HG03469 (cell line): ENCODE data around the gene RCOR1.
"Not testable (repeated sequence)": the region's sequence is repeated elsewhere in the genome, so short reads cannot be mapped to it uniquely, and the experiment has no call there.

Experiments
- ATAC-seq: cut with Tn5 transposase; IDR thresholded peaks from one replicate; pipeline ENCODE4 v1.9.1; 2021; ENCODE audit warnings: mild to moderate bottlenecking, moderate library complexity, moderate number of reproducible peaks; ENCODE audit not compliant: unreplicated experiment

The RCOR1 gene

DNA sequence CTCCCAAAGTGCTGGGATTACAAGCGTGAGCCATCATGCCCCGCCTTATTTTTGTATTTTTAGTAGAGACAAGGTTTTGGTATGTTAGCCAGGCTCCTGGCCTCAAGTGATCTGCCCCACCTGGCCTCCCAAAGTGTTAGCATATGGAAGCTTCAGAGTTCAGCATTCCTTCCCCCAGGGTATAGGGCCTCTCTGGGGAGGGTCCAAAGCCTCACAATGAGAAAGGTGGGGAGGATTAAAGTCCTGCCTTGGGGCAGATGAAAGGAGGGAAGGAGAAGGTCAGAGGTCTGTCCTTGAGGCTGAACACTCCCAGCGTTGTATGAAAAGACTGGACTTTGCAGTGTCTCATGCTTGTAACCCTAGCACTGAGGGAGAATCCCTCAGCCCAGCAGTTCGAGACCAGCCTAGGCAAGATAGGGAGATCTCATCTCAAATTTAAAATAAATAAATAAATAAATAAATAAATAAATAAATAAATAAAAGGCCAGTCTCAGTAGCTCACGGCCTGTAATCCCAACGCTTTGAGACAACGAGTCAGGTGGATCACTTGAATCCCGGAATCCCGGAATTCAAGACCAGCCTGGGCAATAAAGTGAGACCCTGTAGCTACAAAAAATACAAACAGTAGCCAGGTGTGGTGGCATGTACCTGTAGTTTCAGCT lies 22.0 kb upstream of the RCOR1 start:
- ATAC-seq, result no peak

DNA sequence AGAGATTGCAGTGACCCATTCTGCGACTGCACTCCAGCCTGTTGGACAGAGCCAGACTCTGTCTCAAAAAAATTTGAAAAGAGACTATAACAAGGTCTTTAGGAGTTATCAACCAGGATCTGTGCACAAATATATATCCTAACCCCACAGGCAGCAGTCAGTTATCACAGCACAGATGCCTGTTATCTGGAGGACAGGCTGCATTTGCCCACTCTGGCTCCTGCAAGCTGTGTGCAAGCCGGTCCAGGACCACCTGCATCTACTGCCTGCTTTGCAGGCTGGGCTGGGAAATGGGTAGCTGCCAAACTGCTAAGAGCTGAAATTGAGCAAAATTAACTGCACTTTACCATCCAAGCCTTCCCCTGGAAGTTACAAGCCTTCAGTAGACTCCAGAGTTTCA lies 21.4 kb upstream of the RCOR1 start:
- ATAC-seq, result no peak

DNA sequence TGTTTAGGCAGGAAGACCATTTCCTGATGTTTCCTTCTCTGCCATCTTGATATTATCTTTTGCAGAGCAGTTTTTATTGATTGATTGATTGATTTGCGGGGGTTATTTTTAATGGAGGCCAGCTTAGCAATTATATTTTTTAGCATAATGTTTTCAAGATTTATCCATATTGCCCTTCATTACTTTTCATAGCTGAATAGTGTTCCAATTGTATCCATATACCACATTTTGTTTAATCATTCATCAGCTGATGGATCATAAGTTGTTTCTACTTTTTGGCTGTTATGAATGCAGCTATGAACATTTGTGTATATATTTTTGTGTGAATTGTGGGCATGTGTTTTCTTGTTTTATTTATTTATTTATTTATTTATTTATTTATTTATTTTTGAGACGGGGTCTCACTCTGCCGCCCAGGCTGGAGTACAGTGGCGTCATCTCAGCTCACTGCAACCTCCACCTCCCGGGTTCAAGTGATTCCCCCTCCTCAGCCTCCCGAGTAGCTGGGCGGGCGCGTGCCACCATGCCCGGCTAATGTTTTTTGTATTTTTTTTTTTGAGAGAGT lies 20.9 kb upstream of the RCOR1 start:
- no peak for ATAC-seq

DNA sequence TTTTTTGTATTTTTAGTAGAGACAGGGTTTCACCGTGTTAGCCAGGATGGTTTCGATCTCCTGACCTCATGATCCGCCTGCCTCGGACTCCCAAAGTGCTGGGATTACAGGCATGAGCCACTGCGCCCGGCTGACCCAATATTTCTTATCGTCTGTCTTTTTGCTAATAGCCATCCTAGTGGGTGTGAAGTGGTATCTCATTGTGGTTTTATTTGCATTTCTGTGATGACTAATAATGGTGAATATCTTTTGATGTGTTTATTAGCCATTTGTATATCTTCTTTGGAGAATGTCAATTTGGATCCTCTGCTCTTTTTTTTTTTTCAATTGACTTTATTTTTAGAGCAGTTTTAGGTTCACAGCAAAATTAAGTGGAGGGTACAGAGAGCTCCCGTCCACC lies 19.3 kb upstream of the RCOR1 start:
- ATAC-seq, result not testable (repeated sequence)

DNA sequence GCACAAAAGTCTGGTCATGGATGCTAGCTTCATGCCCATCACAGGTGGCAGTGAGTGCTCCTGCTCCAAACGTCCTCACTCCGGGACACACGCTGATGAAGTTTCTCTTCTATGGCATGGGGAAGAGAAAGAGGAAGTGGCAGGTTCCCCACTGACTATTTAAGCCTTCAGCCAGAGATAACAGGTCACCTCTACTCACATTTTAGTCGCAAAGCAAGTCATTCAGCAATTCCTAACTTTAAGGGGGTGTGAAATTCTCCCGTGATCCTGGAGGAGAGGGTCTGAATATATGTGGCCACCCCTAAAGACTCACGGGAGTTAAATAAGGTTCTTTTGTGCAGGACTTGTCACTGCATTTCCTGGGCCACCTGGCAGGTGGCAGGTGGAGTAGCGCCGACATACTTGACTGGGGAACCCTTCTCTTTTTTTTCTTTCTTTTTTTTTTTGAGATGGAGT lies 18.8 kb upstream of the RCOR1 start:
- no peak for ATAC-seq

DNA sequence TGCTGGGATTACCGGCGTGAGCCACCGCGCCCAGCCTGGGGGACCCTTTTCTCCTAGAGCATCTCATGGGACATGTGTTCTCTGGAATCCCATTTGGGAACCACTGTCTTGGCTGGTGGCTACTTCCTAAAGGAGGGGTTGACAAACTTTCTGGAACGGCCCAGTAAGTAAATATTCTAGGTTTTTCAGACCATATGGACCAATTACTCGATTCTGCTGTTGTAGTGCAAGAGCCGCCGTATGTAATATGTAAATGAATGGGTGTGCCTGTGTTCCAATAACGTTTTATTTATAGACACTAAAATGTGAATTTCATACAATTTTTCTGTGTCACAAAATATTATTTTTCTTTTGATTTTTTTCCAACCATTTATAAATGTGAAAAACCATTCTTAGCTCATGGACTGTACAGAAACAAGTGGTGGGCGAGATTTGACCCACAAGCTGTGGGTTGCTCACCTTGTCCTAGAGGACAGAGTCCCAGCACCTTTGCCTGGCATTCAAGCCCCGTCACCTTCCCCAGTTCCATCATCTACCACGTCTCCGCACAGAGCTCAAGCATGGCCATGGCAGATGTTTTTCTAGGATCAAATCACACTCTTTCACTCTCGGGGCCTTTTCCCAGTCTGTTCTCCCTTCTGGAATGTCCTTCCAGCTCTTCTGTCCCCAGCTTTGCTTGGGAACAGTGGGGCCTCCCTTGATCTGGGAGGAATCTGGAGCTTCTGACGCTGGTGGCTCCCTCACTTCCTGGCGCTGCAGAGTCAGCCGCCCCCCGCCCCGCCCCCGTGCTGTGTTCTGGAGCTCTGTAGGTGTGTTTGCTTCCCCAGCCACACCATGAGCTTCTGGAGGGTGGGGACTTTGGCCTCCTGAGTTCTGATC lies 17.9 kb upstream of the RCOR1 start:
- no peak for ATAC-seq

DNA sequence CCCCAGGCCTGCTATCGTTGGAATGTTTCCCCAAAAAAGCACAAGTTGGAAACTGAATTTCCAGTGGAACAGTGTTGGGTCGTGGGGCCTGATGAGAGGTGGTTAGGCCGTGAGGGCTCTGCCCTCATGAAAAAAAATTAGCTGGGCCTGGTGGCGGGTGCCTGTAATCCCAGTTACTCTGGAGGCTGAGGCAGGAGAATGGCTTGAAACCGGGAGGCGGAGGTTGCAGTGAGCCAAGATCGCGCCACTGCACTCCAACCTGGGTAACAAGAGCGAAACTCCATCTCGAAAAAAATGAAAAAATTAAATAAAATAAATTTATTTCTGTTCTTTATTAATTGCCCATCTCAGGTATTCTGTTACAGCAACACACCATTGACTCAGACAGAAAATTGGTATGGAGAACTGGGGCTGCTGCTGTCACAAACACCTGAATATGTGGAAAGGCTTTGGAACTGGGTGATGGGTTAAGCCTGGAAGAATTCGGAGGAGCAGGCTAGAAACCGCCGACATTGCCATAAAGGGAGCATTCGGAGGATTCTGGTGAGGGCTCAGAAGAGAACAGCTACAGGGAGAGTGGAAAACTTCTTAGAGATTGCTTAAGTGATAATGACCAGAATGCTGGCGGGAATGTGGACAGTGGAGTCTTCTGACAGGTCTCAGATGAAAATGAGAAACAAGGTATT lies 17.1 kb upstream of the RCOR1 start:
- ATAC-seq, result no peak

DNA sequence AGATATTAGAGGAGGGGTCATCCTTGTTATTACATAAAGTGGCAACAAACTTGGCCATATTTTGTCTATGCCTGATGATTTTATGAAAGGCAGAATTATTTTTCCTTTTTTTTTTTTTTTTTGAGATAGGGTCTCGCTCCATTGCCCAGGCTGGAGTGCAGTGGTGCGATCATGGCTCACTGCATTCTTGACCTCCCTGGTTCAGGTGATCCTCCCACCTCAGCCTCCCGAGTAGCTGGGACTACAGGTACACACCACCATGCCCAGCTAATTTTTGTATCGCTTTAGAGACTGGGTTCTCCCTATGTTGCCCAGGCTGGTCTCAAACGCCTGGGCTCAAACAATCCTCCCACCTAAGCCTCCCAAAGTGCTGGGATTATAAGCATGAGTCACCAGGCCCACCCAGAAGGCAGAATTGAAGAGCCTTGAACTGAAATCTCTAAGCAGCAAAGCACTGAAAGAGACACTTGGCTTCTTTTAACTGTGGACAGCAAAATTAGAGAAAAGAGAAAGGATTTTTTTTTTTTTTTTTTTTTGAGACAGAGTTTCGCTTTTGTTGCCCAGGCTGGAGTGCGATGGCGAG lies 16.5 kb upstream of the RCOR1 start:
- not testable (repeated sequence) for ATAC-seq

DNA sequence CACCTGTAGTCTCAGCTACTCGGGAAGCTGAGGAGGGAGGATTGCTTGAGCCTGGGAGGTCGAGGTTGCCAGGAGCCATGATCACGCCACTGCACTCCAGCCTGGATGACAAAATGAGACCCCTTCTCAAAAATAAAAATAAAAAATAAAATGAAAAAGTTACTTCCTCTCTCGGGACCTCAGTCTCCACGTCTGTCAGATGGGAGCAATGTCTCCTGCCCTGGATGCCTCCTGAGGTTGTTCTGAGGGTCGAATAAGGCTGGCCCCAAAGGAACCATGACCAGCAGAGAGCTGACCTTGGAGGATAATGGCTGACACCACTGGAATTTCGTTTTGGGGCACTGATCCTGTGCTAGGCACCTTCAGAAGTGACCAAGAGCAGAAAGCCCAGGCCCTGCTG lies 13.6 kb upstream of the RCOR1 start:
- no peak for ATAC-seq

DNA sequence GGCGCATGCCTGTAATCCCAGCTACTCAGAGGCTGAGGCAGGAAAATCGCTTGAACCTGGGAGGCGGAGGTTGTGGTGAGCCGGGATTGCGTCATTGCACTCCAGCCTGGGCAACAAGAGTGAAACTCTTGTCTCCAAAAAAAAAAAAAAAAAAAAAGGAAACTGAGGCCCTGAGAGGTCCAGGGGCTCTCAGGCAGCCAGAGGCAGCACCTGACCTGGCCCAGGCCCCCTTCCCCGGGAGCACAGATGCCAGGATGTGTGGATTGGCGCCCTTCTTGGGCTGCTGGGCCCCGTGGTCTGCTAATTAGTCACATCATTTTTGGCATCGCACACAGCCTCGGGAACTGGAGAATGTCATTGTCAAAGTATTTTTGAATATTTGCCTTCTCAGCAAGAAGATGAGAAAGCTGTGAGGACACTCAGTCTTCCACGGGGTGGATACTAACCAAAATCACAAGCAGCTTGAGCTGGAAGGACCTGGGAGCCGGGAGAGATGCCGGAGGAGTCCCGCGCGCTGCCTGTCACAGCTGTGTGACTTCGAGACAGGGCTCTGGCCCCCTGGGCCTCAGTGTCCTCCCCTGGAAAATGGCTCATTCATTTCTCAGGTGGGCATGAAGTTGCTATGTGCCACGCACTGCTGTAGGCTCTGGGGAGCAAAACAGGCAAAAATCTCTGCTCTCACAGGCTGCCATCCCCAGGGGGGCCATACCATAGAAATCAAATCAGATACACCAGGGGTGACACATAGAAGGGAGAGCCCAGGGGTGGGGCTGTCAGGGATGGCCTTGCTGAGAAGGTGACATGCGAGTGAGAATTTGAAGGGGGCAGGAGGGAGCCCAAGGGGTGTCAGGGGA lies 12.5 kb upstream of the RCOR1 start:
- no peak for ATAC-seq

DNA sequence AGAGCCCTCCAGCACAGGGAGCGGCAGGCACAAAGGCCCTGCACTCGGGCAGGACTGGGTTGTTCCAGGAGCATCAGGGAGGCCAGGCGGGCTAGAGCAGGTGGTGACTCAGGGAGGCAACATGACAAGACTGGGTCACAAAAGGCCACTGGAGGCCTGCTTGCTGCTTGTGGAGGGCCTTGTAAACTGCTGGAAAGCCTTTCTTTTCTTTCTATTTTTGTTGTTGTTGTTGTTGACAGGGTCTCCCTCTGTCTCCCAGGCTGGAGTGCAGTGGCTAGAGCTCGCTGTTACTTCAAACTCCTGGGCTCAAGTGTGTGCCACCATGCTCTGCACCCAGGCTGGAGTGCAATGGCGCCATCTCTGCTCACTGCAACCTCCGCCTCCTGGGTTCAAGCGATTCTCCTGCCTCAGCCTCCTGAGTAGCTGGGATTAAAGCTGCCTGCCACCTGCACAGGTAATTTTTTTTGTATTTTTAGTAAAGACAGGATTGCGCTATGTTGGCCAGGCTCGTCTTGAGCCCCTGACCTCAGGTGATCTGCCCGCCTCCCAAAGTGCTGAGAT lies 11.8 kb upstream of the RCOR1 start:
- ATAC-seq, result no peak

DNA sequence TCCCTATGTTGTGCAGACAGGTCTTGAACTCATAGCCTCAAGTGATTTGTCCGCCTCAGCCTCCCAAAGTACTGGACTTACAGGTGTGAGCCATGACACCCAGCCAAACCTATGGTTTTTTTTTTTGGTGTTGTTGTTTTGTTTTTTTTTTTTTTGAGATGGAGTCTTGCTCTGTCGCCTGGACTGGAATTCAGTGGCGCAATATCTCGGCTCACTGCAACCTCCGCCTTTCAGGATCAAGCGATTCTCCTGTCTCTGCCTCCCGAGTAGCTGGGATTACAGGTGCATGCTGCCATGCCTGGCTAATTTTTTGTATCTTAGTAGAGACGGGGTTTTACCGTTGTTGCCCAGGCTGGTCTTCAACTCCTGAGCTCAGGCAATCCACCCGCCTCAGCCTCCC lies 11.3 kb upstream of the RCOR1 start:
- no peak for ATAC-seq

DNA sequence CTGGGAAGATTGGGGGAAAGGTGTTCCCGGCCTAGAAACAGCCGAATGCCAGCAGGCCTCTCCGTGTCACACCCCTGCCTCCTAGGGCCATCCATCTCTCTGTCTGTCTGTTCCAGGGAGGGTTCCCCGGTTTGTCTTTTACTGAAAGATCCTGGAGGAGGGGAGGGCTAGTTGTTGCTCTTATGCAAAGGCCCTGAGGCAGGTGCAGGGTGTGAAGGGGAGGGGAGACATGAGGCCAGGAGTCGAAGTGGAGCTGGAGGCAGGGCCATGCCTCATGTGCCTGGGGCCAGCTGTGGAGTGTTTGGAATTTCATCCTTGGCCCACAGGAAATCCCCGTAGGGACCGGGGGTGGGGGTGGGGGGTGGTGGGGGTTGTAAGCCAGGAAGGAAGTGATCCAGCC lies 8.7 kb upstream of the RCOR1 start:
- no peak for ATAC-seq

DNA sequence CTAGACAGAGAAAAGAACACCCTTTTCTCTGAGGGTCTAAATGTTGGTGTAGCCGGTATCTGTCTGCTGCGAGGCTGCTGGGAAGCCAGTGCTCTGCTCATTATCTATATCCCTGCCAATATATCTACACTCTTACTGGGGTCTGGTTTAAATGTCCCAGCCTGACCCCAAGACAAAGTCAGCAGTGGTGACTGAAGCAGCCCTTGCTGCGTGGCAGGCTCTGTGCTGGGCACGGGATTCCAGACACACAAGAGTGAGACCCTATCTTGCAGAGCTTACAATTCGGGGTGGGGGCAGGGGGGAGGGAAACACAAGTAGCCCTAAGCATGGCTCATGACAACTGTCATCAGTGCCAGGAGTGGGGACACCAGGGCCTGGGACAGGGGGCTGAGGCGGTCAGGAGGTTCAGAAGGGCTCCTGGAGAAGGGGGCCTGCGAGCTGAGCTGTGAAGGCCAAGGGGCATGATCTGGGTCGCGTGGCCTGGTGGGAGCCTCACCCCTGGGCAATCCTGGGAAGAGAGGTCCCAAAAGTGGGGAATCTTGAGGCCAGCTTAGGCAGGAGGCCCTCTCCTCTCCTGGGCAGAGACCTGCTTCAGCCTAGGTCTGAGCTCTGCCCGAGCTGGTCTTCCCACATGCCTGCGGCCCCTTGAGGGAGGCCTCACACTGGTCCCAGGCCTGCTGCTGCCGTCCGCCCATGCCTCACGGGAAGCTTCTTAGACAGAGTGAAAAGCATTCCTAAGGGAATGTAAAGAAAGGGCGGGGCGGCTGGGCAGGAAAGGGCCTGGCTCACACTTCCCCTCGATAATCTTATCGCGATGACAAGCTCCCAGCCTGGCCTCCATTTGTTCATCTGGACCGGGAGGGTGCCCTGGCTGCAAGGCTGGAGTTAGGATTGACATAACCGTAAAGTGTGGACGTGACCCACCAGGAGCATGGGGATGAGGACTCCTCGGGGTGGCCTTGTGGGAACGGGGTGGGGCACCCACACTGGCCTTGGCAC lies 7.3 kb upstream of the RCOR1 start:
- no peak for ATAC-seq

DNA sequence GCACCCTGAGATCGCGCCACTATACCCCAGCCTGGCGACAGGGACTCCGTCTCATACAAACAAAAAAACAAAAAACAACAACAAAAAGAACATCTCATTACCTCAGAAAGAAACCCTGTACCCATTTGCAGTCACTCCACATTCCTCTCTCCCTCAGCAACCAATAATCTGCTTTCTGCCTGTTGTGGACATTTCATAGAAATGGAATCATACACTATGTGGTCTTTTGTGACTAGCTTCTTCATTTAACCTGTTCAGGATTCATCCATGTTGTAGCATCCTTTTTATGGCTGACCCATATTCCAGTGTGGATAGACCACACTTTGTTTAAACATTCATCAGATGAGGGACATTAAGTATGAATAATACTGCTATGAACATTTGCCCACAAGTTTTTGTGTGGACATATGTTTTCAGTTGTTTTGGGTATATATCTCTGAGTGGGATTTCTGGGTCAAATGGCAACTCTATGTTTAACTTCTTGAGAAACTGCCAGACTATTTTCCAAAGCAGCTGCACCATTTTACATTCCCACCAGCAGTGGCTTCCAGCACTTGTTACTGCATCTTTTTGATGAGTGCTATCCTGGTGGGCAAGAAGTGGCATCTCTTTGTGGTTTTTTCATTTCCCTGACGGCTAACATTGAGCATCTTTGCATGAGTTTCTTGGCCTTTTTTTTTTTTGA lies 5.9 kb upstream of the RCOR1 start:
- ATAC-seq, result no peak

DNA sequence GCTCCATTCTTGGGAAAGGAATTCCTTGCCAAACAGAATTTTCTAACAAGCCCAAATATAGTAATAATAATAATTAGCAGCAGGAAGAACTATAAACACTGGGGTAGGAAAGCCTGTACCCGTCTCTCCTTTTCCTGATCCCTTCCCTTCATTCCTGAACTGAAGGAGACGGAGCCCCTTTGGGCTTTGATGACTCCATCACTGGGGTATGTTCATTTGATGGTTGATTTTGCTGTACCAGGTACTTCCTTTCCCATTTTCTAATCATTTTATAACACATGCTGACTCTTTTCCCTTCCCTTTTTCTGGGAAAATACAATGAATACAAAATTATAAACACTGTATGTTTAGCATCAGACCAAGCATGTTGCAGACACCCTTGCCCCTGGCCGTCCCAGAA lies 3.6 kb upstream of the RCOR1 start:
- ATAC-seq, result no peak

DNA sequence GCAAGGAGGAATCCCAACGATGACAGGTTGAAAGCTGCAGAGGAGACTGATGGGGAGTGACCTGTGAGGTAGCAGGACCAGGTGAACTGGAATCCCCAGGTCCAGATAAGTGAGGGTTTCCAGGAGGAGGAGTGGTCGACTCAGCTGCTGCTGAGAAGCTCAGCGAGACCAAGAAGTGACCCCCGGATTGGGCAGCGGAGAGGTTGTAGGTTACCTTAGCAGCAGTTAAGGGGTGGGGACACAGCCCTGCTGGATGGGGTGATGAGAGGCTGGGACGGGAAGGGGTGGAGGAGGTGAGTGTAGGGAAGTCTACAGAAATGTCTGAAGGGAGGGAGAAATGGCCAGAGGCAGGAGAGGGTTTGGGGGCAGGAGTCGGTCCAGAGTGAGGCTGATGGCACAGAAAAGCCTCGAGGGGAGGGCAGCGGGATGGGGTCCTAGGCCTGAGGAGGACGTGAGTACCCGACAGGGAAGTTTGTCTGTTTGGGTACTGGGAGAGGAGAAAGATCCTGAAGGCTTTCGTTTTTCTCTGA lies 2.6 kb upstream of the RCOR1 start:
- no peak for ATAC-seq

DNA sequence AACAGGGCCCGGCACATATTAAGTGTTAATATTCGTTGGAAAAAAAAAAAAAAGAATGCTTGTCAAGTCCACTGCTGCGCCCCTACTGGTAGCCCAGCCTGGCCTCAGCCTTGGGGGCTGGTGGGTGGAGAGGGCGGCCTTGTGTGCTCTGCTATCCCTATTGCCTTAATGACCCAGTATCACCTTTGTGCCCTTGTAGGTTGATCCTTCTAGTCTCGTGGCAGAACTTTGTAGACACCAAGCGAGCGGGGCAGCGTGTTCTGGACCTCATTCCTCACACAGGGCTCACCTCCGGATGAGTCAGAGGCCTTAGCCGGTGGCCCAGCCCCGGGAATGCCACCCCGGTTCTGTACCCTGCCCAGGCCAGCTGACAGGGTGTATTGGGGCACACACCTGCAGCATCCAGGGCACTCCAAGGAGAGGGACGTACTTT lies 1.8 kb upstream of the RCOR1 start:
- ATAC-seq, result no peak
